K562 (cell line): ENCODE results near the gene KCTD15. TPM values are rescaled to one million over a fixed set of nuclear protein-coding genes. Genes with fewer than 3 reads are reported as not detected.

ENCODE experiments used
- BRD9 ChIP-seq: fragments of 450-650 bp; IDR thresholded peaks from 2 replicates; pipeline ENCODE4 v1.6.1; 2018; ENCODE audit warnings: low read depth; ENCODE audit not compliant: partially characterized antibody
- GATA2 ChIP-seq: sonication (generic); formaldehyde crosslinking; IDR thresholded peaks from 2 replicates; pipeline ENCODE4 v1.4.0; 2020; ENCODE audit warnings: mild to moderate bottlenecking, missing genetic modification reagents
- HES1 ChIP-seq: fragments of 450-650 bp; IDR thresholded peaks from 2 replicates; pipeline ENCODE4 v1.6.1; 2016; ENCODE audit warnings: low read depth, mild to moderate bottlenecking, moderate library complexity
- HOXB6 ChIP-seq: fragments of 250-450 bp; sonication (Bioruptor Pico); IDR thresholded peaks from 2 replicates; pipeline ENCODE4 v1.5.1; 2022; ENCODE audit warnings: mild to moderate bottlenecking, borderline replicate concordance
- LCOR ChIP-seq: sonication (generic); formaldehyde crosslinking; IDR thresholded peaks from 2 replicates; pipeline ENCODE4 v1.8.0; 2022; ENCODE audit warnings: mild to moderate bottlenecking, missing genetic modification reagents
- MAFF ChIP-seq: IDR thresholded peaks from 2 replicates; pipeline ENCODE4 v1.6.1; 2012; ENCODE audit warnings: low read length, improper control_type of control experiment
- NUFIP1 ChIP-seq: fragments of 450-650 bp; IDR thresholded peaks from 2 replicates; pipeline ENCODE4 v1.6.1; 2018; ENCODE audit not compliant: partially characterized antibody
- PHTF2 ChIP-seq: fragments of 250-450 bp; sonication (Bioruptor Pico); IDR thresholded peaks from 2 replicates; pipeline ENCODE4 v1.5.0; 2021; ENCODE audit warnings: mild to moderate bottlenecking
- POLR2B ChIP-seq: fragments of 450-650 bp; IDR thresholded peaks from 2 replicates; pipeline ENCODE4 v1.6.1; 2018; ENCODE audit warnings: low read depth; ENCODE audit not compliant: partially characterized antibody
- PPARD ChIP-seq: fragments of 250-450 bp; sonication (Bioruptor Pico); IDR thresholded peaks from 2 replicates; pipeline ENCODE4 v1.8.0; 2022; ENCODE audit warnings: inconsistent platforms, mild to moderate bottlenecking, moderate library complexity
- SNAPC5 ChIP-seq: fragments of 250-450 bp; sonication (Bioruptor Pico); IDR thresholded peaks from 2 replicates; pipeline ENCODE4 v1.8.0; 2021; ENCODE audit warnings: moderate library complexity, mild to moderate bottlenecking, inconsistent platforms
- TAF1 ChIP-seq: IDR thresholded peaks from 2 replicates; pipeline ENCODE4 v1.6.1; 2011; ENCODE audit warnings: mild to moderate bottlenecking, low read length, moderate library complexity; ENCODE audit not compliant: insufficient read depth, control insufficient read depth, severe bottlenecking; ENCODE audit errors: extremely low read depth
- XRCC5 ChIP-seq: fragments of 200-400 bp; formaldehyde crosslinking; IDR thresholded peaks from 2 replicates; pipeline ENCODE4 v1.6.1; 2017; ENCODE audit warnings: low read depth, mild to moderate bottlenecking, low read length
- YY1 ChIP-seq, 3 experiments: IDR thresholded peaks; 2 replicates each; pipeline ENCODE4 v1.6.1; 2011; ENCODE audit warnings: low read length in 2 of 3, mild to moderate bottlenecking in 2 of 3, moderate library complexity in 2 of 3, borderline replicate concordance in 1 of 3, control low read depth in 1 of 3, low read depth in 1 of 3; ENCODE audit not compliant: insufficient read depth in 3 of 3, insufficient replicate concordance in 2 of 3, control insufficient read depth in 1 of 3, insufficient read length in 1 of 3; ENCODE audit errors: extremely low read depth in 1 of 3
- ZBED1 ChIP-seq: IDR thresholded peaks from 2 replicates; pipeline ENCODE4 v1.6.1; 2014
- ZNF253 ChIP-seq: fragments of 250-450 bp; sonication (Bioruptor Pico); conservative IDR thresholded peaks from 2 replicates; pipeline ENCODE4 v1.6.1; 2021; ENCODE audit warnings: mild to moderate bottlenecking
- ZNF324 ChIP-seq: fragments of 250-450 bp; sonication (Bioruptor Pico); IDR thresholded peaks from 2 replicates; pipeline ENCODE4 v1.4.0; 2020; ENCODE audit warnings: mild to moderate bottlenecking
- ZNF436 ChIP-seq: fragments of 250-450, 450-650 bp; sonication (Bioruptor Pico); formaldehyde crosslinking; IDR thresholded peaks from 2 replicates; pipeline ENCODE4 v1.7.0; 2020; ENCODE audit warnings: mild to moderate bottlenecking
- polyA plus RNA-seq, 8 experiments: library from polyadenylated mRNA; depleted of rRNA in 4 of 8; stranded (reverse) in 5 of 8; unstranded in 3 of 8; fragments of >200 nt; fragmentation: Nextera tagmentation in 2 of 8; fragmentation: Illumina TruSeq in 1 of 8; extraction: Ambion mirVana in 2 of 8; extraction: Trizol in 1 of 8; gene quantifications; 2 replicates each; pipeline versions ENCODE4 v1.2.1 to v1.2.3, GENCODE V29; 2011 to 2014; ENCODE audit warnings: inconsistent platforms in 1 of 8, missing spikeins in 1 of 8
- total RNA-seq, 7 experiments: library from RNA; depleted of rRNA in 6 of 7; stranded (reverse); fragments of >200 nt in 6 of 7; fragmentation: Illumina TruSeq in 2 of 7; extraction: Trizol in 2 of 7; gene quantifications; 2 replicates each; pipeline versions ENCODE4 v1.2.1 to v1.2.3, GENCODE V29; 2011 to 2021; ENCODE audit warnings: low replicate concordance in 1 of 7
- TF ChIP-seq, protein P1 (sequence below): sonication (generic); formaldehyde crosslinking; IDR thresholded peaks from 2 replicates; pipeline ENCODE4 v1.8.0; 2022; ENCODE audit warnings: mild to moderate bottlenecking, missing genetic modification reagents
- TF ChIP-seq, protein P2 (sequence below): fragments of 250-450 bp; sonication (Bioruptor Pico); IDR thresholded peaks from 2 replicates; pipeline ENCODE4 v1.8.0; 2021; ENCODE audit warnings: borderline replicate concordance, mild to moderate bottlenecking, moderate library complexity; ENCODE audit not compliant: poor library complexity, severe bottlenecking
- TF ChIP-seq, protein P3 (sequence below): sonication (generic); formaldehyde crosslinking; IDR thresholded peaks from 2 replicates; pipeline ENCODE4 v1.8.0; 2022; ENCODE audit warnings: missing genetic modification reagents, mild to moderate bottlenecking, moderate library complexity, borderline replicate concordance
- TF ChIP-seq, protein P4 (sequence below): IDR thresholded peaks from 2 replicates; pipeline ENCODE4 v1.6.1; 2011; ENCODE audit warnings: borderline replicate concordance, low read depth, mild to moderate bottlenecking, moderate library complexity, low read length; ENCODE audit not compliant: insufficient read depth, poor library complexity, severe bottlenecking

Gene KCTD15
- total and polyA plus RNA-seq, 9 of the 15 experiments (the other 6 are each of a cell fraction or from before 2014, with no cell fraction given), result 1.7 to 49.0 (median 11.8) TPM

GRCh38 chr19:33771384-33772101, 25.1 kb upstream of the KCTD15 start (continued):
- TF ChIP-seq PPARD (CRISPR knock-in tag) (no peak), YY1 (IDR thresholded peaks at IDR 0.05; ENCODE audit: borderline replicate concordance in 1 of 3, control insufficient read depth in 1 of 3, extremely low read depth in 1 of 3, insufficient read depth in 3 of 3, insufficient read length in 1 of 3, insufficient replicate concordance in 2 of 3, low read depth in 1 of 3, low read length in 2 of 3) (no peak), XRCC5 (peak; percentile 46; the same call in 1 of the 2 replicates), SNAPC5 (CRISPR knock-in tag) (no peak), HOXB6 (CRISPR knock-in tag) (no peak), POLR2B (no peak), MAFF (no peak), BRD9 (no peak), LCOR (no peak), TAF1 (no peak), NUFIP1 (no peak), PHTF2 (CRISPR knock-in tag) (no peak), ZBED1 (no peak), ZNF436 (CRISPR knock-in tag) (no peak), GATA2 (CRISPR knock-in tag) (no peak), ZNF324 (CRISPR knock-in tag) (no peak), HES1 (no peak), ZNF253 (CRISPR knock-in tag) (no peak)
- TF ChIP-seq, protein P1, sequence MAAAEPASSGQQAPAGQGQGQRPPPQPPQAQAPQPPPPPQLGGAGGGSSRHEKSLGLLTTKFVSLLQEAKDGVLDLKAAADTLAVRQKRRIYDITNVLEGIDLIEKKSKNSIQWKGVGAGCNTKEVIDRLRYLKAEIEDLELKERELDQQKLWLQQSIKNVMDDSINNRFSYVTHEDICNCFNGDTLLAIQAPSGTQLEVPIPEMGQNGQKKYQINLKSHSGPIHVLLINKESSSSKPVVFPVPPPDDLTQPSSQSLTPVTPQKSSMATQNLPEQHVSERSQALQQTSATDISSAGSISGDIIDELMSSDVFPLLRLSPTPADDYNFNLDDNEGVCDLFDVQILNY (CRISPR knock-in tag), result no peak
- TF ChIP-seq, protein P2, sequence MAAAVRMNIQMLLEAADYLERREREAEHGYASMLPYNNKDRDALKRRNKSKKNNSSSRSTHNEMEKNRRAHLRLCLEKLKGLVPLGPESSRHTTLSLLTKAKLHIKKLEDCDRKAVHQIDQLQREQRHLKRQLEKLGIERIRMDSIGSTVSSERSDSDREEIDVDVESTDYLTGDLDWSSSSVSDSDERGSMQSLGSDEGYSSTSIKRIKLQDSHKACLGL, result no peak
- TF ChIP-seq, protein P3, sequence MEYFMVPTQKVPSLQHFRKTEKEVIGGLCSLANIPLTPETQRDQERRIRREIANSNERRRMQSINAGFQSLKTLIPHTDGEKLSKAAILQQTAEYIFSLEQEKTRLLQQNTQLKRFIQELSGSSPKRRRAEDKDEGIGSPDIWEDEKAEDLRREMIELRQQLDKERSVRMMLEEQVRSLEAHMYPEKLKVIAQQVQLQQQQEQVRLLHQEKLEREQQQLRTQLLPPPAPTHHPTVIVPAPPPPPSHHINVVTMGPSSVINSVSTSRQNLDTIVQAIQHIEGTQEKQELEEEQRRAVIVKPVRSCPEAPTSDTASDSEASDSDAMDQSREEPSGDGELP, result 0 out of 2 replicates have a peak, but pooled peaks have one; percentile 26
- TF ChIP-seq, protein P4, sequence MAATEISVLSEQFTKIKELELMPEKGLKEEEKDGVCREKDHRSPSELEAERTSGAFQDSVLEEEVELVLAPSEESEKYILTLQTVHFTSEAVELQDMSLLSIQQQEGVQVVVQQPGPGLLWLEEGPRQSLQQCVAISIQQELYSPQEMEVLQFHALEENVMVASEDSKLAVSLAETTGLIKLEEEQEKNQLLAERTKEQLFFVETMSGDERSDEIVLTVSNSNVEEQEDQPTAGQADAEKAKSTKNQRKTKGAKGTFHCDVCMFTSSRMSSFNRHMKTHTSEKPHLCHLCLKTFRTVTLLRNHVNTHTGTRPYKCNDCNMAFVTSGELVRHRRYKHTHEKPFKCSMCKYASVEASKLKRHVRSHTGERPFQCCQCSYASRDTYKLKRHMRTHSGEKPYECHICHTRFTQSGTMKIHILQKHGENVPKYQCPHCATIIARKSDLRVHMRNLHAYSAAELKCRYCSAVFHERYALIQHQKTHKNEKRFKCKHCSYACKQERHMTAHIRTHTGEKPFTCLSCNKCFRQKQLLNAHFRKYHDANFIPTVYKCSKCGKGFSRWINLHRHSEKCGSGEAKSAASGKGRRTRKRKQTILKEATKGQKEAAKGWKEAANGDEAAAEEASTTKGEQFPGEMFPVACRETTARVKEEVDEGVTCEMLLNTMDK, result no peak
